Aorta (tissue), 5 donors: Measurements from ENCODE around the gene POU2AF1. TPM values are rescaled to one million over a fixed set of nuclear protein-coding genes. Genes with fewer than 3 reads are reported as not detected.
"Not testable (repeated sequence)": the region's sequence is repeated elsewhere in the genome, so short reads cannot be mapped to it uniquely, and the experiment has no call there.

ENCODE experiments used
- ATAC-seq: fragments of 200-7000 bp; cut with Tn5 transposase; one replicate; pipeline ENCODE4 v1.9.1; 2022; ENCODE audit warnings: moderate library complexity; ENCODE audit not compliant: low FRiP score
- DNase-seq, 2 donors: peaks; one replicate each; pipeline ENCODE4 v3.0.0-alpha.2; 2020
- H3K27ac ChIP-seq, 2 donors: one replicate each; pipeline ENCODE4 v1.5.1; 2013; ENCODE audit warnings: low read length in 2 of 2, mild to moderate bottlenecking in 2 of 2, moderate library complexity in 2 of 2, control low read depth in 1 of 2, inconsistent platforms in 1 of 2, low read depth in 1 of 2
- H3K27me3 ChIP-seq, 2 donors: one replicate each; pipeline ENCODE4 v1.6.1; 2013; ENCODE audit warnings: control low read depth in 1 of 2, low read length in 1 of 2, mild to moderate bottlenecking in 1 of 2, moderate library complexity in 1 of 2; ENCODE audit not compliant: insufficient read depth in 2 of 2, control insufficient read depth in 1 of 2
- H3K36me3 ChIP-seq, 2 donors: one replicate each; pipeline ENCODE4 v1.6.1; 2013; ENCODE audit warnings: control low read depth in 1 of 2, low read length in 1 of 2, mild to moderate bottlenecking in 1 of 2; ENCODE audit not compliant: insufficient read depth in 2 of 2, control insufficient read depth in 1 of 2
- H3K4me1 ChIP-seq, 2 donors: one replicate each; pipeline ENCODE4 v1.6.1; 2013; ENCODE audit warnings: low read length in 2 of 2, control low read depth in 1 of 2, mild to moderate bottlenecking in 1 of 2, moderate library complexity in 1 of 2; ENCODE audit not compliant: insufficient read depth in 2 of 2, control insufficient read depth in 1 of 2
- H3K4me3 ChIP-seq, 2 donors: one replicate each; pipeline ENCODE4 v1.5.1; 2013; ENCODE audit warnings: low read length in 2 of 2, control low read depth in 1 of 2, mild to moderate bottlenecking in 1 of 2
- H3K9me3 ChIP-seq: one replicate; pipeline ENCODE4 v1.6.1; 2013; ENCODE audit warnings: mild to moderate bottlenecking, low read length; ENCODE audit not compliant: control insufficient read depth
- WGBS, 2 donors: extraction: QIAGEN DNeasy Blood & Tissue Kit; methylation state at CpG; one replicate each; pipeline ENCODE4 v1.1.7; 2013; 5-methylcytosine and 5-hydroxymethylcytosine counted together
- intact Hi-C, 2 donors: fragments of 100-400 bp; cut with DNase I; formaldehyde crosslinking; loops; one replicate each; pipeline versions ENCODE4 v1.14.2 to v1.15.0; 2022
- polyA plus RNA-seq, 2 donors: library from polyadenylated mRNA; stranded (reverse); fragments of 200-250 nt; gene quantifications; one replicate each; pipeline ENCODE4 v1.2.3, GENCODE V29; 2013
- total RNA-seq, 2 donors: library from RNA; stranded (reverse); fragmentation: NEBNext Ultra II Directional; extraction: Animal tissue kit (Norgen Biotek cat#: 25700); gene quantifications; one replicate each; pipeline ENCODE4 v1.2.1, GENCODE V29; 2021
- donor health status: healthy with polysubstance abuse.
- donor health status: Bipolar disorder and iron deficiency.
- donor health status: DM: no; HTN: no; CAD: no.
- donor health status: DM: no; HTN: no; CAD: no.
- donor health status: DM: yes; HTN: yes; CAD: no.

Gene POU2AF1
- total and polyA plus RNA-seq, 4 donors = 0.05 to 1.2 (median 0.54) TPM

- 93 to 96% methylated on average over 2 of the region's 2 CpGs for WGBS, 2 donors
- H3K4me3 ChIP-seq = no peak overlapping the region
- H3K36me3 ChIP-seq = no peaks in the 10 kb centered on the region
- no peaks in the 10 kb centered on the region for H3K27me3 ChIP-seq
- H3K27ac ChIP-seq = no peak overlapping the region
- no peak for ATAC-seq
- intact Hi-C loops = no loop called here
- no peaks in the 10 kb centered on the region for H3K9me3 ChIP-seq
- H3K4me1 ChIP-seq = no peaks in the 10 kb centered on the region
- DNase-seq = no peak
These were observed 26.5 kb upstream of the POU2AF1 start for GRCh38 chr11:111405551-111405950.

- Histone ChIP-seq H3K9me3 (no peaks in the 10 kb centered on the region), H3K27me3 (no peaks in the 10 kb centered on the region), H3K27ac (no peak overlapping the region), H3K4me3 (no peak overlapping the region), H3K4me1 (no peaks in the 10 kb centered on the region), H3K36me3 (no peaks in the 10 kb centered on the region)
- intact Hi-C loops = no loop called here
- DNase-seq (no peak), ATAC-seq (no peak)
- WGBS, 2 donors = 95 to 99% methylated on average over 3 of the region's 3 CpGs
These were observed 24.1 kb upstream of the POU2AF1 start for GRCh38 chr11:111403051-111403726.

- ATAC-seq = no peak
- no peaks in the 10 kb centered on the region for H3K27me3 ChIP-seq
- no peaks in the 10 kb centered on the region for H3K9me3 ChIP-seq
- intact Hi-C loops = no loop called here
- H3K4me1 ChIP-seq = no peaks in the 10 kb centered on the region
- H3K36me3 ChIP-seq = no peaks in the 10 kb centered on the region
- no peak for DNase-seq
- 5 to 11% methylated on average over 3 of the region's 3 CpGs for WGBS, 2 donors
- no peak overlapping the region for H3K4me3 ChIP-seq
- H3K27ac ChIP-seq = no peak overlapping the region
These were observed 23.3 kb upstream of the POU2AF1 start for GRCh38 chr11:111402411-111402810.

- H3K27ac ChIP-seq, DNase-seq, H3K4me3 ChIP-seq, intact Hi-C loops, H3K4me1 ChIP-seq, ATAC-seq, H3K27me3 ChIP-seq, H3K9me3 ChIP-seq, H3K36me3 ChIP-seq: not testable (repeated sequence)
- whole genome bisulfite sequencing, 2 donors = 87 to 91% methylated on average over 3 of the region's 3 CpGs
These were observed 22.9 kb upstream of the POU2AF1 start for GRCh38 chr11:111401957-111402356.

GRCh38 chr11:111400595-111400994 is 21.5 kb upstream of the POU2AF1 start:
- no peaks in the 10 kb centered on the region for H3K9me3 ChIP-seq
- H3K27ac ChIP-seq = no peak overlapping the region
- no peaks in the 10 kb centered on the region for H3K27me3 ChIP-seq
- H3K4me3 ChIP-seq = no peak overlapping the region
- DNase-seq (no peak), ATAC-seq (no peak)
- H3K4me1 ChIP-seq = no peaks in the 10 kb centered on the region
- intact Hi-C loops = no loop called here
- H3K36me3 ChIP-seq = no peaks in the 10 kb centered on the region

- Histone ChIP-seq H3K4me3 (no peak overlapping the region), H3K27me3 (no peaks in the 10 kb centered on the region), H3K9me3 (no peaks in the 10 kb centered on the region), H3K36me3 (no peaks in the 10 kb centered on the region), H3K4me1 (no peaks in the 10 kb centered on the region), H3K27ac (no peak overlapping the region)
- intact Hi-C loops = no loop called here
- DNase-seq = no peak
- WGBS, 2 donors = 93 to 97% methylated on average over 7 of the region's 7 CpGs
- ATAC-seq = no peak
These were observed 20.3 kb upstream of the POU2AF1 start for GRCh38 chr11:111399187-111400031.

- Histone ChIP-seq H3K27ac (no peak overlapping the region), H3K9me3 (no peaks in the 10 kb centered on the region), H3K4me1 (no peaks in the 10 kb centered on the region), H3K4me3 (no peak overlapping the region), H3K36me3 (no peaks in the 10 kb centered on the region), H3K27me3 (no peaks in the 10 kb centered on the region)
- WGBS, 2 donors = 78 to 88% methylated on average over 2 of the region's 2 CpGs
- intact Hi-C loops = no loop called here
- DNase-seq = no peak
- no peak for ATAC-seq
These were observed 18.0 kb upstream of the POU2AF1 start for GRCh38 chr11:111397034-111397433.

GRCh38 chr11:111395749-111396148 is 16.7 kb upstream of the POU2AF1 start:
- Histone ChIP-seq H3K36me3 (no peaks in the 10 kb centered on the region), H3K27ac (no peak overlapping the region), H3K4me3 (no peak overlapping the region), H3K4me1 (no peaks in the 10 kb centered on the region), H3K9me3 (no peaks in the 10 kb centered on the region), H3K27me3 (no peaks in the 10 kb centered on the region)
- 95 to 98% methylated on average over 7 of the region's 7 CpGs for WGBS, 2 donors
- ATAC-seq = no peak
- intact Hi-C loops = no loop called here
- no peak for DNase-seq

GRCh38 chr11:111395081-111395480 is 16.0 kb upstream of the POU2AF1 start:
- Histone ChIP-seq H3K4me3 (no peak overlapping the region), H3K4me1 (no peaks in the 10 kb centered on the region), H3K27ac (no peak overlapping the region), H3K9me3 (no peaks in the 10 kb centered on the region), H3K36me3 (no peaks in the 10 kb centered on the region), H3K27me3 (no peaks in the 10 kb centered on the region)
- intact Hi-C loops = no loop called here
- DNase-seq (no peak), ATAC-seq (no peak)
- 76 to 85% methylated on average over 6 to 7 of the region's 7 CpGs for WGBS, 2 donors
